ENCODE results near the gene PIP5KL1. TPM values are rescaled to one million over a fixed set of nuclear protein-coding genes. Genes with fewer than 3 reads are reported as not detected.
A peak's percentile ranks its signal among the peaks of the same experiment; 100 is the strongest.

The PIP5KL1 gene
- total RNA-seq, 1 donor from 2014 or later, result 3.4 TPM

DNA sequence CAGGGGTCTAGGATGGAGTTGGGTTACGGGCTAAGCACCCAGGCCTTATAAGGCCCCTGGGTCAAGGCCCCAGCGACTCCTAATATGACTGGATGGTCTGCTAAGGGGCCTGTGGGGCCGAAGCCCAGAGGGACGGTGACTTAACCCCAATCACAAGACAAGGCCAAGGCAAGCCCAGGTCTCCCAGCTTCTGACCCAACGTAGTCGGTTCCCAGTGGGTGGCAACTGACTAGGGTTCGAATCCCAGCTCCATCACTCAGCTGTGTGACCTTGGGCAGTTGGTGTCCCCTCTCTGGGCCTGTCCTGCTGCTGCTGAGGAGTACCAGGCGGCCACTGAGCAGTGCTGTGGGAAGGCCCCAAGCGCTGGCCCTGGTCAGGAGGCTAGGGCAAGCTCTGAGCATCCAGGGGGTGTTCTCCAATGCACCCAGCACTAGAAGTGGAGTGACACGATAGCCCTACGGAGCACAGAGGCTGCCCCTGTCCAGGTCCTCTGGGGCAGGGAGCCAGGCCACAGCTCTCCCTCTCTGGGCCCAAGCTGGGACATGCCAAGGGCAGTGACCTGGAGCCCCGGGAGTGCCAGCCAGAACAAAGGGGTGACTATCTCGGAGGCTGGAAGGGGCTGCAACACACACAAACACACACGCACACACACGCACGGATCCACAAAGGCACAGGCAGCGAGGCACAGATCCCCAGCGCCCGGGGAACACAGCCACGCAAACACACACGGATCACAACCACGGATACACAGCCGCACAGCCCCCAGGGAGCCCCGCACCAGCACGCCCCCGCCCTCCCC lies 53.6 kb downstream of the PIP5KL1 start:
- Mint-ChIP-seq H3K36me3 (ENCODE audit: insufficient read depth) (peaks cover 2% of the 10 kb centered on the region), H3K27ac (peak overlapping the region; percentile 90), H3K4me1 (ENCODE audit: low read depth) (peaks cover 2% of the 10 kb centered on the region), H3K9me3 (ENCODE audit: low read depth) (no peaks in the 10 kb centered on the region), H3K27me3 (no peaks in the 10 kb centered on the region), H3K4me3 (ENCODE audit: low read depth) (peak overlapping the region; percentile 81)
- TF ChIP-seq, protein P1, sequence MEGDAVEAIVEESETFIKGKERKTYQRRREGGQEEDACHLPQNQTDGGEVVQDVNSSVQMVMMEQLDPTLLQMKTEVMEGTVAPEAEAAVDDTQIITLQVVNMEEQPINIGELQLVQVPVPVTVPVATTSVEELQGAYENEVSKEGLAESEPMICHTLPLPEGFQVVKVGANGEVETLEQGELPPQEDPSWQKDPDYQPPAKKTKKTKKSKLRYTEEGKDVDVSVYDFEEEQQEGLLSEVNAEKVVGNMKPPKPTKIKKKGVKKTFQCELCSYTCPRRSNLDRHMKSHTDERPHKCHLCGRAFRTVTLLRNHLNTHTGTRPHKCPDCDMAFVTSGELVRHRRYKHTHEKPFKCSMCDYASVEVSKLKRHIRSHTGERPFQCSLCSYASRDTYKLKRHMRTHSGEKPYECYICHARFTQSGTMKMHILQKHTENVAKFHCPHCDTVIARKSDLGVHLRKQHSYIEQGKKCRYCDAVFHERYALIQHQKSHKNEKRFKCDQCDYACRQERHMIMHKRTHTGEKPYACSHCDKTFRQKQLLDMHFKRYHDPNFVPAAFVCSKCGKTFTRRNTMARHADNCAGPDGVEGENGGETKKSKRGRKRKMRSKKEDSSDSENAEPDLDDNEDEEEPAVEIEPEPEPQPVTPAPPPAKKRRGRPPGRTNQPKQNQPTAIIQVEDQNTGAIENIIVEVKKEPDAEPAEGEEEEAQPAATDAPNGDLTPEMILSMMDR (IDR thresholded peaks at IDR 0.05; ENCODE audit: unreplicated experiment), result no peak
- no peak for DNase-seq (ENCODE audit: low spot score, unreplicated experiment)

DNA sequence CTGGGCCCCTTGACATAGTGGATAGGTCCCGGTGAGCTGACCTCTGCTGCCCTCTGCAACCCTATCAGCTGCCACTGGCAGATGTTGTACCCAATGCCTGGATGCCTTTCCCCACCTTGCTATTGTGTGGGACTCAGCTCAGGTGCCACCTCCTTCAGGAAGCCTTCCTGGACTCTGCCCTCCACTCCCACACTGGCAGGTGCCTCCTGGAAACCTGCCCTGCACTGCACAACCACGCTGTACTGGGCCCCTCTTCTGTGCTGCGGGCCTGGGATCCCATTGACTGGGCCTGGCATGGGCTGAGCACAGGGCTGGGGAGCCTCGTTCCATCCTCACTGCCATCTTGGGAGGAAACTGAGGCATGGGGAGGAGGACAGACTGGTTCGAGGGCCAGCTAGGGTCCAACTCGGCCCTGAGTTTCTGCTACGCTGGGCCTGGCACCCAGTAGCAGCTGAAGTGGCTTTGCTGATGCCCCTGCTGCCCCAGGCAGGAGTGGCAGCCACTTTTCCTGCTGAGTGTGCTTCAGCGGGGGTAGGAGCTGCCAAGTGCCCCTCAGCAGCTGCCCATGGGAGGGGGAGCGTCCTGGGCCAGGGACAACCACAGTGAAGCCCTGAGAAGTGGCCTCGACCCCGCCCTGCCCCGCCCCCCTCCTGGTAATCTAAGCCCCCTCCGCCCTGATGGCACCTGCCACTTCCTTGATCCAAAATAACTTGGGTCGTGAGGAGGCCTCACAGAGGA lies 54.4 kb downstream of the PIP5KL1 start:
- H3K4me1 Mint-ChIP-seq (ENCODE audit: low read depth), result peaks cover 2% of the 10 kb centered on the region
- peaks cover 4% of the 10 kb centered on the region for H3K36me3 Mint-ChIP-seq (ENCODE audit: insufficient read depth)
- no peaks in the 10 kb centered on the region for H3K27me3 Mint-ChIP-seq
- no peaks in the 10 kb centered on the region for H3K9me3 Mint-ChIP-seq (ENCODE audit: low read depth)
- H3K4me3 Mint-ChIP-seq (ENCODE audit: low read depth), result no peak overlapping the region
- TF ChIP-seq, protein P1 (IDR thresholded peaks at IDR 0.05; ENCODE audit: unreplicated experiment), result no peak
- H3K27ac Mint-ChIP-seq, result no peak overlapping the region
- DNase-seq (ENCODE audit: low spot score, unreplicated experiment), result no peak

DNA sequence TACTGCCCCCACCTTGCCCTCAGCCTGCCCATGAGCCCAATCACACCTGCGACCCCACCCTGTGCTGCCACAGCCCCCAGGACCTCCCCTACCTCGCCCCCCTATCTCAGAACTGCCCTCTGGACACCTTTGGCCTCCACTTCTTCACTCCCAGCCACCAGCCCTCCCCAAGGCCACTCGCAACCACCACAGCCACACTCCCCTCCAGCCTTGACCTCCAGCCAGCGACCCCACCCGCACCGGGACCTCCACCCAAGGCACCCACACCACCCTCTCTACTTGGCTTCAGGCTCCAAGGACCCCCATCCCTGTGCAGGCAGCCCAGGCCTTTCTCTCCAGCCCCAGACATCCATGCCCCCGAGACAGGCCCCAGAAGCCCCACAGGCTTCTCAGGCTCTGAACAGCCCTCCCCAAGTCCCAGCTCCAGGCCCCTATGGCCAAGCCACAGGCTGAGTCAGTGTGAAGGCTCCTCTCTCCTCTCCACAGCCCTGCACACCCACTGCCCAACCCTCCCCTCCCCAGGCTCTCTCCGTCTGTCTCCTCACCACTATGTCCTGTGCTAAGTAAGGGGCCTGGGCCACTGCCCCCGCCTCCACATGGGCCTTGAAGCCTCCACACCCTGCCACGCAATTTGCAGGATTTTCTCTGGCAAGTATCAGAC lies 55.1 kb downstream of the PIP5KL1 start:
- DNase-seq (ENCODE audit: low spot score, unreplicated experiment), result no peak
- peaks cover 4% of the 10 kb centered on the region for H3K36me3 Mint-ChIP-seq (ENCODE audit: insufficient read depth)
- H3K4me3 Mint-ChIP-seq (ENCODE audit: low read depth), result no peak overlapping the region
- no peak overlapping the region for H3K27ac Mint-ChIP-seq
- H3K4me1 Mint-ChIP-seq (ENCODE audit: low read depth), result peaks cover 2% of the 10 kb centered on the region
- no peaks in the 10 kb centered on the region for H3K9me3 Mint-ChIP-seq (ENCODE audit: low read depth)
- TF ChIP-seq, protein P1 (IDR thresholded peaks at IDR 0.05; ENCODE audit: unreplicated experiment), result no peak
- H3K27me3 Mint-ChIP-seq, result no peaks in the 10 kb centered on the region

GRCh38 chr9:127874301-127875221 lies 56.0 kb downstream of the PIP5KL1 start:
- no peak overlapping the region for H3K4me3 Mint-ChIP-seq (ENCODE audit: low read depth)
- TF ChIP-seq, protein P1 (IDR thresholded peaks at IDR 0.05; ENCODE audit: unreplicated experiment), result no peak
- no peaks in the 10 kb centered on the region for H3K27me3 Mint-ChIP-seq
- no peak for DNase-seq (ENCODE audit: low spot score, unreplicated experiment)
- H3K4me1 Mint-ChIP-seq (ENCODE audit: low read depth), result peaks cover 2% of the 10 kb centered on the region
- H3K36me3 Mint-ChIP-seq (ENCODE audit: insufficient read depth), result peaks cover 4% of the 10 kb centered on the region
- no peak overlapping the region for H3K27ac Mint-ChIP-seq
- no peaks in the 10 kb centered on the region for H3K9me3 Mint-ChIP-seq (ENCODE audit: low read depth)
